NT2/D1 (cell line): Measurements from ENCODE around the gene CEMIP.

Experiments
- YY1 ChIP-seq: IDR thresholded peaks from 2 replicates; pipeline ENCODE4 v1.6.1; 2011; ENCODE audit not compliant: insufficient read length, insufficient read depth
- ZNF274 ChIP-seq: IDR thresholded peaks from 2 replicates; pipeline ENCODE4 v1.6.1; 2011; ENCODE audit warnings: mild to moderate bottlenecking, low read depth, low read length

GRCh38 chr15:80798911-80799310 lies 19.7 kb downstream of the CEMIP start:
- TF ChIP-seq ZNF274 (no peak), YY1 (no peak)
